HCT116 (cell line): ENCODE results near the gene NET1.

ENCODE experiments used
- CTCF ChIP-seq, 3 experiments: fragments of 200-600 bp in 1 of 3; sonication (generic) in 1 of 3; IDR thresholded peaks in 2 of 3; conservative IDR thresholded peaks in 1 of 3; 2 replicates each; pipeline ENCODE4 v1.5.1; 2012 to 2017; ENCODE audit warnings: low read depth in 2 of 3, low read length in 2 of 3, antibody characterized with exemption in 1 of 3, borderline replicate concordance in 1 of 3, control low read depth in 1 of 3, mild to moderate bottlenecking in 1 of 3, mixed read lengths in 1 of 3, mixed run types in 1 of 3, moderate library complexity in 1 of 3; ENCODE audit not compliant: insufficient read depth in 1 of 3
- EZH2 ChIP-seq: fragments of 200-600 bp; sonication (generic); IDR thresholded peaks from 2 replicates; pipeline ENCODE4 v1.6.1; 2017; ENCODE audit warnings: antibody characterized with exemption, mixed run types
- MAX ChIP-seq: IDR thresholded peaks from 2 replicates; pipeline ENCODE4 v1.6.1; 2012
- POLR2A ChIP-seq: IDR thresholded peaks from 2 replicates; pipeline ENCODE4 v1.7.0; 2011; ENCODE audit warnings: borderline replicate concordance; ENCODE audit not compliant: insufficient read depth, insufficient read length; ENCODE audit errors: extremely low read depth
- RAD21 ChIP-seq: IDR thresholded peaks from 2 replicates; pipeline ENCODE4 v1.6.1; 2012; ENCODE audit warnings: low read depth, mild to moderate bottlenecking
- REST ChIP-seq: IDR thresholded peaks from 2 replicates; pipeline ENCODE4 v1.6.1; 2012; ENCODE audit warnings: low read depth
- SP1 ChIP-seq: IDR thresholded peaks from 2 replicates; pipeline ENCODE4 v1.6.1; 2012; ENCODE audit warnings: low read depth
- YY1 ChIP-seq: IDR thresholded peaks from 2 replicates; pipeline ENCODE4 v1.6.1; 2011; ENCODE audit warnings: low read length, low read depth, moderate library complexity, mild to moderate bottlenecking; ENCODE audit not compliant: insufficient replicate concordance; ENCODE audit errors: extremely low read depth
- ZFX ChIP-seq: fragments of 450-650 bp; IDR thresholded peaks from 2 replicates; pipeline ENCODE4 v1.6.1; 2017

- TF ChIP-seq CTCF (IDR thresholded peaks at IDR 0.05 in 2 of 3, conservative IDR thresholded peaks at IDR 0.05 in 1 of 3; ENCODE audit: borderline replicate concordance in 1 of 3, insufficient read depth in 1 of 3, low read depth in 2 of 3, low read length in 2 of 3) (no peak), POLR2A (no peak), YY1 (no peak), EZH2 (no peak), ZFX (no peak), RAD21 (no peak), SP1 (no peak), REST (no peak), MAX (no peak)
Measured at GRCh38 chr10:5387169-5387568, 25.2 kb upstream of the NET1 start.
